Pancreas (tissue), 10 donors: Measurements from ENCODE around the gene NSG1. TPM values are rescaled to one million over a fixed set of nuclear protein-coding genes. Genes with fewer than 3 reads are reported as not detected.
"Not testable (repeated sequence)": the region's sequence is repeated elsewhere in the genome, so short reads cannot be mapped to it uniquely, and the experiment has no call there.

Source experiments
- ATAC-seq, 4 donors: fragments of 200-7000 bp; cut with Tn5 transposase; one replicate each; pipeline versions ENCODE4 v1.8.0 to v1.9.1; 2020; ENCODE audit warnings: mild to moderate bottlenecking in 4 of 4, moderate library complexity in 4 of 4
- DNase-seq, 6 donors: peaks; one replicate each; pipeline ENCODE4 v3.0.0-alpha.2; 2020
- FAIRE-seq: peaks from 2 replicates; lab custom pipeline; 2012; peaks lifted over from hg19 to GRCh38; lab: Jason Lieb, UNC
- H3K27ac ChIP-seq, 4 donors: fragments of 200-600 bp; sonication (generic); 1 replicate in 3 of 4; 2 replicates in 1 of 4; pipeline versions ENCODE4 v1.5.0 to v1.8.0; 2020
- H3K27me3 ChIP-seq, 4 donors: fragments of 200-600 bp; one replicate each; pipeline ENCODE4 v1.8.0; 2021
- H3K36me3 ChIP-seq, 3 donors: fragments of 200-600 bp; sonication (generic) in 1 of 3; one replicate each; pipeline versions ENCODE4 v1.5.0 to v1.8.0; 2020 to 2021
- H3K4me1 ChIP-seq, 3 donors: fragments of 200-600 bp; one replicate each; pipeline ENCODE4 v1.8.0; 2021
- H3K4me3 ChIP-seq, 4 donors: fragments of 200-600 bp; sonication (generic) in 2 of 4; one replicate each; pipeline versions ENCODE4 v1.5.0 to v1.8.0; 2020 to 2021
- H3K9me3 ChIP-seq, 4 donors: fragments of 200-600 bp; one replicate each; pipeline ENCODE4 v1.8.0; 2021
- WGBS, 2 donors: extraction: QIAGEN DNeasy Blood & Tissue Kit; methylation state at CpG; one replicate each; pipeline ENCODE4 v1.1.7; 2013; 5-methylcytosine and 5-hydroxymethylcytosine counted together
- intact Hi-C, 3 donors: fragments of 100-400 bp; cut with DNase I; formaldehyde crosslinking; loops; one replicate each; pipeline versions ENCODE4 v1.11.1 to v1.14.2; 2022
- polyA plus RNA-seq, 2 donors: library from polyadenylated mRNA; stranded (reverse); fragments of 200-250 nt; gene quantifications; one replicate each; pipeline ENCODE4 v1.2.3, GENCODE V29; 2013
- total RNA-seq, 6 donors: library from RNA; stranded (reverse); fragmentation: NEBNext Ultra II Directional in 4 of 6; extraction: Animal tissue kit (Norgen Biotek cat#: 25700) in 4 of 6; gene quantifications; one replicate each; pipeline versions ENCODE4 v1.2.1 to v1.2.4, GENCODE V29; 2021 to 2023
- TF ChIP-seq, protein P1 (sequence below), 4 donors: fragments of 200-600 bp; sonication (generic) in 3 of 4; IDR thresholded peaks; one replicate each; pipeline versions ENCODE4 v1.5.0 to v1.8.0; 2021; ENCODE audit warnings: antibody characterized with exemption in 4 of 4
- donor health status: healthy with polysubstance abuse.
- donor health status: DM: no; HTN: no; CAD: no; lungs with moderate emphysema.
- donor health status: DM: no; HTN: no; CAD: no.
- donor health status: control.
- donor health status: control.
- donor health status: Bipolar disorder and iron deficiency.
- donor health status: DM: yes; HTN: yes; CAD: no.
- donor health status: DM: no; HTN: no; CAD: no.
- donor health status: DM: no; HTN: no; CAD: no.
- donor health status: DM: yes; HTN: yes; CAD: no.

NSG1 gene
- total and polyA plus RNA-seq, 8 donors, result 0.28 to 10.1 (median 1.1) TPM

DNA sequence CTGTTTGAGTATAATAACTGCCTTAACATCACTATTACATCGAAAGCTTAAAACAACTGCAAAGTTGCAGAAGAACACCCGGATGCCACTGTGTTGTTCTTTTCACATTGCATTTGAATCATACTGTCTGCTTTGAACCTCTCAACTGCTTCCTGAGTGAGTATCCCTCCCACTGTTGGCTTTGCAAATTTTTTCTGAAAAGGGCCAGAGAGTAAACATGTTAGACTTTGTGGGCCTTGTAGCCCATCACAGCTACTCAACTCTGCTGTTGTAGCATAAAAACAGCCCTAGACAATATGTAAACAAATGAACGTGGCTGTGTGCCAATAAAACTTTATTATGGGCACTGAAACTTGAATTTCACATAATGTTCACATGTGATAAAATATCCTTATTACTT lies 76.1 kb downstream of the NSG1 start:
- 67 to 69% methylated on average over 3 of the region's 3 CpGs for WGBS, 2 donors
- Histone ChIP-seq H3K27ac (no peak overlapping the region), H3K36me3 (peaks cover 0 to 26% (median 0%) of the 10 kb centered on the region in 3 donors), H3K9me3 (no peaks in the 10 kb centered on the region), H3K4me1 (peaks cover 0 to 4% (median 0%) of the 10 kb centered on the region in 3 donors), H3K27me3 (no peaks in the 10 kb centered on the region), H3K4me3 (no peak overlapping the region)
- ATAC-seq (no peak), DNase-seq (no peak), FAIRE-seq (no peak)
- intact Hi-C loops, result no loop called here
- TF ChIP-seq, protein P1, sequence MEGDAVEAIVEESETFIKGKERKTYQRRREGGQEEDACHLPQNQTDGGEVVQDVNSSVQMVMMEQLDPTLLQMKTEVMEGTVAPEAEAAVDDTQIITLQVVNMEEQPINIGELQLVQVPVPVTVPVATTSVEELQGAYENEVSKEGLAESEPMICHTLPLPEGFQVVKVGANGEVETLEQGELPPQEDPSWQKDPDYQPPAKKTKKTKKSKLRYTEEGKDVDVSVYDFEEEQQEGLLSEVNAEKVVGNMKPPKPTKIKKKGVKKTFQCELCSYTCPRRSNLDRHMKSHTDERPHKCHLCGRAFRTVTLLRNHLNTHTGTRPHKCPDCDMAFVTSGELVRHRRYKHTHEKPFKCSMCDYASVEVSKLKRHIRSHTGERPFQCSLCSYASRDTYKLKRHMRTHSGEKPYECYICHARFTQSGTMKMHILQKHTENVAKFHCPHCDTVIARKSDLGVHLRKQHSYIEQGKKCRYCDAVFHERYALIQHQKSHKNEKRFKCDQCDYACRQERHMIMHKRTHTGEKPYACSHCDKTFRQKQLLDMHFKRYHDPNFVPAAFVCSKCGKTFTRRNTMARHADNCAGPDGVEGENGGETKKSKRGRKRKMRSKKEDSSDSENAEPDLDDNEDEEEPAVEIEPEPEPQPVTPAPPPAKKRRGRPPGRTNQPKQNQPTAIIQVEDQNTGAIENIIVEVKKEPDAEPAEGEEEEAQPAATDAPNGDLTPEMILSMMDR (IDR thresholded peaks at IDR 0.05), result no peak

GRCh38 chr4:4465238-4465637 lies 78.3 kb downstream of the NSG1 start:
- ATAC-seq, result not testable (repeated sequence)

More at GRCh38 chr4:4465238-4465637, 78.3 kb downstream of the NSG1 start:
- FAIRE-seq, H3K4me3 ChIP-seq, DNase-seq, H3K27me3 ChIP-seq, H3K9me3 ChIP-seq, intact Hi-C loops, H3K4me1 ChIP-seq, H3K27ac ChIP-seq: not testable (repeated sequence)
- 97 to 98% methylated on average over 3 of the region's 3 CpGs for WGBS, 2 donors
- H3K36me3 ChIP-seq, result peaks cover 0 to 36% (median 0%) of the 10 kb centered on the region in 3 donors

Other genes with a start within 250 kb of the NSG1 start
- gene OTOP1, start 160.2 kb upstream of the NSG1 start, total RNA-seq, result not detected
- not detected for gene OTOP1, start 160.2 kb upstream of the NSG1 start, polyA plus RNA-seq
- 10 to 100 TPM in 2 of 6 donors, 1 to 10 TPM in 4; 6.5 to 10.9 (median 8.2) TPM for gene TMEM128, start 138.9 kb upstream of the NSG1 start, total RNA-seq
- 10 to 100 TPM in 1 of 2 donors, 1 to 10 TPM in 1; 8.7 to 23.3 TPM for gene TMEM128, start 138.9 kb upstream of the NSG1 start, polyA plus RNA-seq
- gene LYAR, start 96.9 kb upstream of the NSG1 start, total RNA-seq, result 1 to 10 TPM; 1.5 to 6.3 (median 3.9) TPM
- 1 to 10 TPM; 5.2 to 6.6 TPM for gene LYAR, start 96.9 kb upstream of the NSG1 start, polyA plus RNA-seq
- gene ZBTB49, start 96.9 kb upstream of the NSG1 start, total RNA-seq, result 1 to 10 TPM; 1.5 to 3.7 (median 3.4) TPM
- 1 to 10 TPM; 2.3 to 3.9 TPM for gene ZBTB49, start 96.9 kb upstream of the NSG1 start, polyA plus RNA-seq
- 10 to 100 TPM; 13.6 to 26.0 (median 18.1) TPM for gene STX18, start 154.9 kb downstream of the NSG1 start, total RNA-seq
- 10 to 100 TPM; 30.0 to 35.9 TPM for gene STX18, start 154.9 kb downstream of the NSG1 start, polyA plus RNA-seq